ENCODE results near the gene SMTN.
"Not testable (repeated sequence)": the region's sequence is repeated elsewhere in the genome, so short reads cannot be mapped to it uniquely, and the experiment has no call there.

SMTN gene

DNA sequence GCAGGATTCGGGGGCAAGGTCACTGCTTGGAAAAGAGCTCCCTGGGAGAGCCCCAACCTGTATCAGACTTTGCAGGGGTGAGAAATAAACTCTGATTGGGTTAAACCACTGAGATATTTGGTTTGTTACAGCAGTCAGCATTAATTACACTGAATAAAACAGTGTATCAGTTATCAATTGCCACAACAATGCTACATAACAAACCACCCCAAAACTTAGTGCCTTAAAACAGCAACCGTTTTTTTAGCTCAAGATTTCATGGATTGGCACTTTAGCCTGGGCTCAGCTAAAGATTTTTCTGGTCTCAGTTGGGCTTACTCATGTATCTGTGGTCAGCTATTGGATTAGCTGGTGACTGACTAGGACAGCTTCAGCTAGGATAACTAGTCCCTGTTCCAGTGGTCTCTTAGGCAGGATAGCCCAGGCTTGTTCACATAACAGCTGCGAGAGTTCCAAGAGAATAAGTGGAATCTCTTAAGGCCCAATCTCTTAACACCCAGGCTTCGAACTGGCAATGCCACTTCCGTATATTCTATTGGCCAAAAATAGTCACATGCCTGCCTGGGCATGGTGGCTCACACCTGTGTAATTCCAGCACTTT is 7.5 kb upstream of the SMTN start:
- DNase-seq = not testable (repeated sequence)

DNA sequence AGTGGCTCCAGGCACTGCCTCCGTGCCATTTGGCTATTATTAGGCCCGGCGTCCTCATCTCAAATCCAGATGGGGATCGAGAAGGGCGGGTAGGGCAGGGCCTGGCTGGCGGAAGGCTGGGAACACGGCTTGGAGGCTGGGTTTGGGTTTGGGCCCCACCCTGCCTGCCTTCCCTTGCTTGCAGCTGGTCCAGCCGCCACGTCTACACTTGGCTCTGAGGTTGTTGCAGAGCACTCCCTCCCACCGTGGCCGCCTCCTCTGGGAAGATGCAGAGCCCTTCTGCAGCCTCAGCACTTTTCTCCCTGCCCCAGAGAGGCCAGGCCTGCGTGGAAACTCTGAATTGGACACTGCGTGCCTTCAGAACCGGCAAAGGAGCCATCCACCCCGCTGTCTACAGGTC is 5.2 kb upstream of the SMTN start:
- DNase-seq = no peak

DNA sequence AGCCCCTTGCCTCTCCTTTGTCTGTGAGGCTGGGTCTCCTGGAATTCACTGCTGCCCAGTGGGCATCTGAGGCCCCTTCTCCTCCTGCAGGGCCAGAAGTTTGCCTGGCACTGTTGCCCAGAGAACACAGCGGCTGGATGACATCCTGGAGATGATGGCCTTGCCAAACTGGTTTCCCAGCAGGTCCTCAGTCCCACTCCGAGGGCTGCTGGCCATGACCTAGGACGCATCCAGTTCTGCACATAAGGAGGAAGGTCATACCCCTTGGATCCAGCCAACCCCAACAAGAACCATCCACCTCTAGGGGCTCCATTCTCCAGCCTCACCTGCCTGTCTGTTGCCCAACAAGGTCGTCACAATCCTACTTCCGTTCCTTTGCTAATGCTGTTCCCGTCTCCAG is 3.4 kb upstream of the SMTN start:
- no peak for DNase-seq

DNA sequence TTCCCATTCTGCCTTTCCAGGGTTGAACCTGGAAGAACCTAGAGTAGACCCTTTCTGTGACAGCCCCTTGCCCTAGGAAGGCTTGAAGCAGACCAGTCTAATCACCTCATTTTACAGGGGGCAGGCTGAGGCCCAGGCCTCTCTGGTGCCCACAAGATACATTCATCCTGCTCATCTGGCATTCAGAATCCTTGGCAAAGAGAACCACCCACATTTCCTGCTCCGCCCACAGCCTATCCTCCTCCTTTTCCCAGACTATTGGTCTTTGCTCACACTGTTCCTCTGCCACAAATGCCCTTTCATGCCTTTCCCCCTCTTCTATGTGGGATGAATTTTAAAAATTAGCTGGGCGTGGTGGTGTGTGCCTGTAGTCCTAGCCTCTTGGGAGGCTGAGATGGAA is 2.7 kb upstream of the SMTN start:
- not testable (repeated sequence) for DNase-seq

DNA sequence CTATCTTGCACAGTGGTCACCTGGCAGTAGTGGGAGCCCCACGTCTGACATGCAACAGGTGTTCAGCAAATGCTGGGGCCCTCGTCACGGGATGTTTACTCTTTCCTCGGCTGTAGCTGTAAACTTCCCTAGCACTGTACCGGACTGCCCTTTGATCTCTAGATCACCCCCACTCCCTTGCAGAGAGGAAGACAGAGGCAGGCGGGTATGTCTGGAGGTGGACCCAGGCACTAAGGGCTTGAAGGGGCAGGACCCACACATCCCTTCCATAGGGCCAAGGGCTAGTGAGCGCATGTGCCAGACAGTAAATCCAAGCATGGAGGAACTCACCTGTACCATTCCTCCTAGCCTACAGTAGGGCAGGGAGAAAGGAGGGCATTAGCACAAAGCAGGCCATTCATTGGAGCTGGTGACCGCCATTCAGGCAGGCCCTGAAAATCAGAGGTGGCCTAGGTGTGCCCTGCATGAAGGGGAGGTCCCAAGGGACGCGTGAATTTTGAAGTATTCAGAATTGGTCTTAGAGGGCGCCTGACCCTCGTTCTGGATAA is 1.9 kb upstream of the SMTN start:
- DNase-seq = no peak

DNA sequence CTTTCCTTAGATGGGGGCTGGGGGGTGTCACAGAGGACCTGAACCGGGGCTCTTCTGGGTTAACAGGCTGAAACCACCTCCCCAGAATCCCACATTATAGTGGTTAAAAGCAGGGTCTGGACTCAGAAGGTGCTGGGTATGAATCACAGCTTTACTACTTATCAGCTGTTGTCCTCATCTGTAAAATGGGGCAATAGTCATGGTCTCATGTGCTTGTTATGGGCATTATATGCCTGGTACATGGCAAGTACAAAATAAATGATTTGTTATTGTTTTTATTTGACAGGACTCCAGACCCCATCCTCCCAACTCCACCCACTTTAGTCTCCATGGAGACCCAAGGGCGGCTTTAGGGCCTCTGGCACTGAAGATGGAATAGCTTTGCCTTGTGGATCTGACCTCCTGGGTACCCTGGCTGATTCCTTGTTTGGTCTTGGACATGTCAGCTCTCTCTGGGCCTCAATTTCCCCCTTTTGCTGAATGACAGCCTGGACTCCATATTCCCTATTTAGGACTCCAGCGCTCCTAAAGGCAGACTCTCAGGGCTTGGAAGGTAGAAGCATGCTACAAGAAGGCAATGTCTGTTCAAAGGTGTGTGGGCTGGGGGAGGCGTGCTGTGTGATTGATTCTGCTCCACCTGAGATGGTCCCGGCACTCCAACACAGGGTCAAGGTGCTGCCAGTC is 812 bp upstream of the SMTN start:
- no peak for DNase-seq

DNA sequence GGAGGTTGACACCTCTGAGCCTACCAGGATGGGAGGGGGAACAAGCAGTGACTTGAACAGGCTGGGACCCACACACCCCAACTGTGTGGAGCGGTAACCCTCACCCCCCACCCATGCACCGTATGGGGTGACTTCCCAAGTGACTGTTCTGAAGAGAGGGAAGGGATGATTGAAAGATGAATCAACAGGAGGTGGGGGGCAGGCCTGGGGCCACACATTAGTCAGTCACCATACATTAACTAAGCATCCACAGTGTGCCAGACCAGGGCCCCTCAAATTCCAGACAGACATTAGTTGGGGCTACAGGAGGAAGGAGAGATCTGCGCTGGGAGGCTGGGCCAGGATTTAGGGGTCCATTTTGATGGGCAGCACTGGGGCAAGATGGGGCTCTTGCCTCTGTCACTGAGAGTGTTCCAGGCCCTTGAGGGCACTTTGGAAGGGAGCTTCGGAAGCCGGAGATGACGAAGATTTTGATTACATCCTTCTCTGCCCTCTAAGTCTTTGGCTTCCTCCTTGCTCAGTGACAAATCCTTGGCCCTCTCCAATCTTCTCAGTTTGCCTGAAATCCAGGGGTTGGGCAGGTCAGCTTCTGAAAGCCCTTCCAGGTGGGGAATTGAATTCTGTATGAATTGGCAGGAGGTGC is 966 bp downstream of the SMTN start:
- no peak for DNase-seq

DNA sequence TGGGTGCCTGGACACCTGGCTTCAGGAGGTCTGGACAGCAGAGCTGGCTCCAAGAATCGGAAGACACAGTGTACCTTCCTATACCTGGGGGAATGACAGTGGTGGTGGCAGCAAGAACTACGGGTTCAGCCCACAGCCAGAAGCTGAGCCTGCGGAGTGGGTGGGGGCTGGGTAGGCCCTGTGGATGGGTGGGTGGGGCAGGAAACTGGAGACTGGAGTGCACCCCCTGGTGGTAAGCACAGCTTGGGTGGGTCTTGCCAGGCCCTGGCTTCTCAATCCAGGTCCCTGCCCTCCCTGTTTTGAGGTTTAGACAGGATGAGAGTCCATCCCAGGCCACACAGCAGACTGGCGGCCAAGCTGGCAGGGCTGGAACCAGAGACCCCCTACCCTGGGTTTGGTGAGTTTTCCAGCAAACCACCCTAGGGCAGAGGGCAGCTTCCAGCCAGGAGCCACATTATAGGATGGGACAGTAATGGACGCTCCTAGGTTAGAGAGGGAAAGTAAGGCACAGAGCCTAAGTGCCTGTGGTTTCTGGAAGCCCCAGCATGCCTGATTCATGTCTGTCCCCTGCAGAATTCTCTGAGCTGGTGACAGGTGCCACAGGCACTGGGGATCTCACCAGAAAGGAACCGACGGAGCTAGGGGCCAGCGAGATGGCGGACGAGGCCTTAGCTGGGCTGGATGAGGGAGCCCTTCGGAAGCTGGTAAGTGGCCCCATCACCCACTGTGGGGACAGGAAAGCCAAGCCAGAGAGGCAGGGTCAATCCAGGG is 1.7 kb downstream of the SMTN start:
- peak; percentile 25 for DNase-seq

DNA sequence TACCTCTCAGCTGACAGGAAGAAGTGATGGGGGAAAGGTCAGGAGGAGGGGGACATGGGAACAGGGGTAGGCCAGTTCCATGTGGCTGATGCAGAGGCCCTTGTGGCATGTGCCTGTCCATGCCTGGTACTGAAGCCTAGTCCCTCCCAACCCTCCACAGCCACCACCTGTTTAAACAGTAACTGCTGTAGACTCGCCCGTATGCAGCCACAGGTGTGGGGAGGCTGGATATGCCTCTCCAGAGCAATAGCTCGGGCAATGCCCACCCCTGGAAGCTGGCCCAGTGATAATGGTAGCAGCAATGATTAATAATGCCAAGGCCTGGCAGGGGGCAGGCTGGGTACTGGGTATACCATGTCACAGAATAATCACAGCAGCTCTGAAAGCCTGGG is 2.3 kb downstream of the SMTN start:
- DNase-seq = no peak

DNA sequence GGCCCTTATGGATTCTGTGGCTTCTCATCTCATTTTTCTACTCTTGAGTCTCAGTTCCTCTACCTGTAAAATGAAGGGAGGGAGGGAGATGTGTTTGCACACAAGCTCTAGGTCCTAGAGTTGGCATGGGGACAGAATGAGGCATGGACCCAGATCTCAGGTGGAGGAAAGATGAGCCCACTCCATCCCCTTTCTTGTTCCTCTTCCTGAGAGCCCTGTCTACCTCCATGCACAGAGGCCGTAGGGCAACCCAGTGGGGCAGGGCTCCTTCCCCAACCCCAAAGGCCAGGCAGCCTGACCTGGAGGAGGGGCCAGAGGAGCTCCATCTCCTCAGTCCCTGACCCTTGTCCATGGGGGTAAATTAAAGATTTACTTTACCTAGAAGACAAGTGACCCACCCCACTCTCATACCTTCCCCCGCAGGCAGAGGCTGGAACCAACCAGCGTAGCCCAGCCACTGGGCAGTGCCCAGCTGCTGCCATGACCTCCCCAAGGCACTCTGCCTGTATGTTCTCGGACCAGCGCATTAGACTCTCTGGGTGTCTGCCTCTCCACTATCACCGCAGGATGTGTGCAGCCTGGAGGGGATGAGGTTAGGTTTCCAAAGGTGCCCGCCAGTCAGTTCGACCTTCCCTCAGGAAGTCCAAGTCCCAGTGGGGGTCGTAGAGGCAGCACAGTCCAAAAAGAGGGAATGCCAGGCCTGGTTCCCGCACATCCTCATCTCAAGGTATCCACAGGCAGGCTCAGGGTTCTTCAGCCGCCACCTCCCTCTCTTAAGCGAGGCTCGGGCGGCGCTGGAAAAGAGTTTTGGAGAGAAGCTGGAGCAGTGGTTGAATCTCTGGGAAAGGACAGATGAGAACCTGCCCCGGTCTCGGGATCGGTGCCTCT is 3.0 kb downstream of the SMTN start:
- DNase-seq = no peak

DNA sequence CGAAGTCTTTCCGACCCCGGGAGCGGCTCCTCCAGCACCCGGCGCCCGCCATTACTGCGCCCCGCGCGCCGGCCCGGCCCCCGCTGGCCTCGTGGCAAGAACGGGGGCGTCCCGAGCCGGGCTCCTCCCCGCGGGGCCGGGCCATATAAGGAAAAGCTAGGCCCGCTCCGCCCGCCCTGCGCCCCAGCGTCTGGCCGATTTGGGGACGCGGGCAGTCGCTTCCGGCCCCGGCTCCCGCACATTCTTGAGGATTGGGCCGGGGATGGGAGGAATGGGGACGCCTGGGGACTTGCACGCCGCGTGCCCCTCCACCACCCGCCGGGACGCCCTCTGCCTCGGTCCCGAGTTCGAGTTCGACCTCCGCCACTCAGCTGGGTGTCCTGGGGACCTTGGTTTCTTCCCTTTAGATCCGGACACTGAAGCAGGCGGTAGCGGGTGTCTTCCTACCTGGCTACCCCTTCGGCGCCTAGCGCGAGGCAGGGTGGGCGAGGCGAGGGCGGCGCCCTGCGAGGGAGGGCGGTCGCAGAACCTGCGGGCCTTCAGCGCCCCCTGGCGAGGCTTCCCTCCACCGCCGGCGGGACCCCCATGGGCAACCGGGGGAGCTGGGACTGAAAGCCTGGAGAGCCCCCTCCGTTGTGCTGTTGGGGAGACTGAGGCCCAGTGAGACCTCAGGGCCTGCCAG is 3.8 kb downstream of the SMTN start:
- DNase-seq = peak; percentile 63

DNA sequence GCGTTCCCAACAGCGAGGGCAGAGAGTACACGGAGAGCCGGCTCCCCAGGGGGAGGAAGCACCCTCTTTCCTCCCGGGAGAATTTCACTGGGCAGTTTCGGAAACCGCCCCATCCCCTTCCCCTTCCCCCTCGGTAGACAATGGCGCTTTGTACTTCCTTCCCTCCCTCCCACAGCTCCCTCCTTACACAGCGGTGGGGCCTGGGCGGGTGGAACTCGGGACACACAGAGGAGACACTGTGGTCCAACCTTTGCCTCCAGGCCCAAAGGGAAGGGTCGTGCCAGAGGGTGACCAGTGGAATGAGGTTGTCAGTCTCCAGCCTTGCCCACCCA is 4.3 kb downstream of the SMTN start:
- DNase-seq = peak; percentile 50

DNA sequence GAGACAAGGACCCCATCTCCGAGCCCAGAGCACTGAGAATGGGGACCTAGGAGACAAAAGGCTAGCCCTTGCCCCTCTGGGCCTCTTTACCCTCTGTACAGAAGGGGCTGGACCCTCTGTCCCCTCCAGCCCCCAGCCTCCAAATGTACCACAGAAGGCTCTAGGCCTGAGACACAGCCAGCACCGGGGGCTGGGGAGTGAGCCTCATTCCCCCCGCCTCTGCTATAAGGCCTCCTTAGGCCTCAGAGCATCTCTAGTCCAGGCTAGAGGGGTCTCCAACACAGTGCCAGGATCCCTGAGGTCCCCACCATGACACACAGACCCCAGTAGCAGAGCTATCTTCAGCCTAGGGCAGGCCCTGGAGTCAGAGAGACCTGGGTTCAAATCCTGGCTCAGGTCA is 4.8 kb downstream of the SMTN start:
- DNase-seq = no peak

DNA sequence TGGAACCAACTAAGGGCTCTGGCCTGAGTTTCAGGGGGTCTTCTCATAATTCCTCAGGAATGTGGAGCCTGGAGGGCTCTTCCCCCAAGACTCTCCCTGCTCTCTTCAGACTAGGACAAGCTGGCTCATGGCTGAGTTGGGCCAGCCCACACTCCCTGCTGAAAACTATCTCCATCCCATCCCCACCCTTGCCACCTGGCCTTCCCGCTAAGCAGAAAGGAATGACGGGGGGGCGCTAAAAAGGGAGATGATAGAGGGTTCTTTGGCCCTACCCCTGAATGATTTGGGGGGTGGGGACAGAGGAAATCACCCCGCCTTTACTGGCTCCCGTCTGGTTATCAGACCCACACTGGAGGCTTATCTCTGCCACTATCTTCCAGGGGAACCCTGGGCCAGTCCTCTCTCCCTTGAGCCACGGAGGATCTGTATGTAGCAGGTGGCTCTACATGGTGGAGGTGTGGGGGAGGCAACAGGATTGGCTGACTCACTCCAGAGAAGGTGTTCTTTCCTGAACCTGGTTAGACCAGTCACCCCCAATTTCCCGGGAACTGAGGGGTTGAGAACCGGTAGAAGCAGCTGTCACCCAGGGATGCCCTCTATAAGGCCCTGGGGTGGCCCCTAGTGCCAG is 5.7 kb downstream of the SMTN start:
- DNase-seq = no peak

DNA sequence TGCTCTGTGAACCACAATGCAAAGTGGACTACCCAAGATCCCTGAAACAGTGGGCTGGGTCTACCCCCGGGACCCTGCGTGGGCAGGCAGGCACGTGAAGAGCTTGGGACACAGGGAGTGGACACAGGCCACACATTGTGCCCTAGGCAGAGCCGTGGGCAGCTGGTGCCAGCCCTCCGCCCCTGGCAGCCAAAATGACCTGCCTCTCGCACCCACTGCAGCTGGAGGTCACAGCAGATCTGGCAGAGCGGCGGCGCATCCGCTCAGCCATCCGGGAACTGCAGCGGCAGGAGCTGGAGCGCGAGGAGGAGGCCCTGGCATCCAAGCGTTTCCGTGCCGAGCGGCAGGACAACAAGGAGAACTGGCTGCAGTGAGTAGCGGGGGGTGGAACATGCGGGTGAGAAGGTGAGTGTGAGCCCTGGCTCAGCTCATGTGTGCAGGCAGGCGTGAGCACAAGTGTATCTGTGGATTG is 6.7 kb downstream of the SMTN start:
- DNase-seq = no peak

DNA sequence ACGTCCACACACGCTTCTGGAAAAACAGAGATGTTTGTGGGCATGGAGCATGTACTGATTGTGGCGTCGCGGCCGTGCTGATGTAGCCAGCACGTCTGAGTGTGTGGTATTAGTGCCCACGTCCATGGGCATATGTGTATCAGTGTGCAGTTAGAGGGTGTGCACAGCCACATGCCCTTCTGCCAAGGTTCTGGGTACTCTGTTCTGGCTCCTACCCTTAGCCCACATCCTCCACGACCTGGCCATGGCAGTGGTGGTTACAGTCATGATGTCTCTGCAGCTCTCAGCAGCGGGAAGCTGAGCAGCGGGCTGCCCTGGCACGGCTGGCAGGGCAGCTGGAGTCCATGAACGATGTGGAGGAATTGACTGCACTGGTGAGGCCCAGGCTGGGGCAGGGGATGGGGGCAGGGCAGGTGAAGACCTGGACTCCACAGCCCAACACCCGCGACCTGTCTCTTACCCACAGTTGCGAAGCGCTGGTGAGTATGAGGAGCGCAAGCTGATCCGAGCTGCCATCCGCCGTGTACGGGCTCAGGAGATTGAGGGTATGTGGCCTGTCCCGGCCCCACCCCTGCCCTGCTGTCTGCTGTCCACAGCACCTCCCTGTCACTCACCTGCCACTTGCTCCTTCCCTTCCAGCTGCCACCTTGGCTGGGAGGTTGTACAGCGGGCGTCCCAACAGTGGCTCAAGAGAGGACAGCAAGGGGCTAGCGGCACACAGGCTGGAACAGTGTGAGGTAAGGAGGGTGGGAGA is 7.3 kb downstream of the SMTN start:
- no peak for DNase-seq

DNA sequence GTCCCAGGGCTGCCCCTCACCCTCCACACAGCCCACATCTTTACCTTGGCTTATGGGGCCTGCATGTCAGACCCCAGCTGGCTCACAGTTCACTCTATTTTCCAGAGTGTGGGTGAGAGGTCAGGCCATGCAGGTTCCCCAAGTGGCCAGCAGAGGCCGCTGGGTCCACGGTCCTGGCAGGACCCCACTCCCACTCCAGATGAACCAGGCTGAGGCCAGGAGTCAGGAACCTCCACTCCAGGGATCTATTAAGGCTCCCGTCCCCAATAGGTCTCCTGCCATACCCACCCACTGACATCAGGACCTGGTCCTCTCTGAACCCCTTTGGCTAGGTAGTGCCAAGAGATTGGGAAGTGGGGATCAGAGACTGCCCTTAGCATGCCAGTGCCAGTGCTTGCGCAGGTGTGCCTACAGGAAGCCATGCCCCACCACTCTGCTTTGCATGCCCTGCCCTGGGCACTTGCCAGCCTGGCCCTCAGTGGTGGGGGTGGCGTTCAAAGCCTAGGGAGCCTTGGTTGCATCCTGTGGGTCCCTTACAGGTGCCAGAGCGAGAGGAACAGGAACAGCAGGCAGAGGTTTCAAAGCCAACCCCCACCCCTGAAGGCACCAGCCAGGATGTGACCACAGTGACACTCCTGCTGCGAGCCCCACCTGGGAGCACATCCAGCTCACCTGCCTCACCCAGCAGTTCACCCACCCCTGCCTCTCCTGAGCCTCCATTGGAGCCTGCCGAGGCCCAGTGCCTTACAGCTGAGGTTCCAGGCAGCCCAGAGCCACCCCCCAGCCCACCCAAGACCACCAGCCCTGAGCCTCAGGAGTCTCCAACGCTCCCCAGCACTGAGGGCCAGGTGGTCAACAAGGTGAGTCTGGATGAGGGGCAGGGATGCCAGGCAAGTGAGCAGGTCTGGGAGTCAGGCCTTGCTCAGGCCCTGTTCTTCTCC is 8.3 kb downstream of the SMTN start:
- DNase-seq = no peak

DNA sequence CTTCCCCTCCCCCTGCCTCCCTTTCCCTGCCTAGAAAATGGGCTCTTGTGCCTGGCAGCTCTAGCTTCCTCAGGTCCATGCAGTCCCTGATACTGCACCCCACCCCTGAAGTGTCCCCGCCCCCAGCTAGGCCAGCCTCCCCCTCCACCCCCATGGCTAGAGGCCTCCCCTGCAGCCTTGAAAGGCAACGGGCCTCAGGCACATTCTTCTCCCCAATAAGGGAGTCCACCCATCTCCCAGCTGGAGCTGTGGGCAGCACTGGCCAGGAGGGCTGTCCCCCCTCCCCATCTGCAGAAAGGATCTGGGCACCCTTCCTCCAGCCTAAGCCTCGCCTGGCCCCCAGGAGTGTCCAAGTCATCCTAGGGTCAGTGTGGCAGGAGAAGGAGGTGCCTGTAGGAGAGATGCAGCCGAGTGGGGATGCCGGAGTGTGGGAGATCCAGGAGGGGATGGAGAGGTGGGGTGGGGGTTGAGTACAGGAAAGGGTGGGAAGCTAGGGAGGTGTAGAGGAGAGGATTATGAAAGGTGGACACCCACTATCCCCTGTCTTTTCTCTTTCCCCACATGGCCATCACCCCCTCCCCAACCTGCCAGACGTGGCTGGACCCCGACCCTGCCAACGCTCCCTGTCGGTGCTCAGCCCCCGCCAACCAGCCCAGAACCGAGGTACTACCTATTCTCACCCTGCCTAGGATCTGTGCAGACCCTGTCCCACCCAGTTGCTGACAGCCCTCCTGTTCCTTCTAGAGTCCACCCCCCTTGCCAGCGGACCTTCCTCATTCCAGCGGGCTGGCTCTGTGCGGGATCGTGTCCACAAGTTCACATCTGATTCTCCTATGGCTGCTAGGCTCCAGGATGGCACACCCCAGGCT is 9.3 kb downstream of the SMTN start:
- no peak for DNase-seq
